Measurements from ENCODE around the gene ELFN1. TPM values are rescaled to one million over a fixed set of nuclear protein-coding genes. Genes with fewer than 3 reads are reported as not detected.

ELFN1 gene
- total RNA-seq, 3 donors from 2014 or later = 0.26 to 0.44 (median 0.41) TPM

DNA sequence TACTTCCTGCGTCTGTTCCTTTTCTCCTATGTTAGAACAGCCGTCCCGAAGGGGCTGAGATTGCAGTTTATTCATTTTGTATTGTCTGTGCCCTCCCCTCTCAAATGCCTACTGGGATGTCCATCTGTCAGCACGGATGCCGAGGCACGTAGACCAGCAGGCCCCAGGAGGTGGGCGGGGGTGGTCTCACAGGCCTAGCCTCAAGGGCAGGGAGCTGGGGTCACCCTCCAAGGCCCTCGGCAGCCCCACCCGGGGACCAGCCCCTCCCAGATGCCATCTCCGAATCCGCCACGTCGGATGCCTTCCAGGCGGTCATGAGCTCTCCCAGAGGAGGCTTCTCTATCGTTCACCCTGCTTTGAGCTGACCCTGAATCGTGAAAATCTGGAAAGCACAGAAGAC, 59.7 kb downstream of the ELFN1 start:
- Histone ChIP-seq H3K4me1 (ENCODE audit: low read depth) (no peaks in the 10 kb centered on the region), H3K4me3 (no peak overlapping the region), H3K9me3 (peaks cover 6% of the 10 kb centered on the region), H3K36me3 (ENCODE audit: low read depth) (no peaks in the 10 kb centered on the region)
- peak in 1 of 3 donors; percentile 28 for DNase-seq
- ATAC-seq = no peak
- TF ChIP-seq, protein P1, sequence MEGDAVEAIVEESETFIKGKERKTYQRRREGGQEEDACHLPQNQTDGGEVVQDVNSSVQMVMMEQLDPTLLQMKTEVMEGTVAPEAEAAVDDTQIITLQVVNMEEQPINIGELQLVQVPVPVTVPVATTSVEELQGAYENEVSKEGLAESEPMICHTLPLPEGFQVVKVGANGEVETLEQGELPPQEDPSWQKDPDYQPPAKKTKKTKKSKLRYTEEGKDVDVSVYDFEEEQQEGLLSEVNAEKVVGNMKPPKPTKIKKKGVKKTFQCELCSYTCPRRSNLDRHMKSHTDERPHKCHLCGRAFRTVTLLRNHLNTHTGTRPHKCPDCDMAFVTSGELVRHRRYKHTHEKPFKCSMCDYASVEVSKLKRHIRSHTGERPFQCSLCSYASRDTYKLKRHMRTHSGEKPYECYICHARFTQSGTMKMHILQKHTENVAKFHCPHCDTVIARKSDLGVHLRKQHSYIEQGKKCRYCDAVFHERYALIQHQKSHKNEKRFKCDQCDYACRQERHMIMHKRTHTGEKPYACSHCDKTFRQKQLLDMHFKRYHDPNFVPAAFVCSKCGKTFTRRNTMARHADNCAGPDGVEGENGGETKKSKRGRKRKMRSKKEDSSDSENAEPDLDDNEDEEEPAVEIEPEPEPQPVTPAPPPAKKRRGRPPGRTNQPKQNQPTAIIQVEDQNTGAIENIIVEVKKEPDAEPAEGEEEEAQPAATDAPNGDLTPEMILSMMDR (IDR thresholded peaks at IDR 0.05) = no peak
- intact Hi-C loops (cut with DNase I, micrococcal nuclease) = no loop called here

DNA sequence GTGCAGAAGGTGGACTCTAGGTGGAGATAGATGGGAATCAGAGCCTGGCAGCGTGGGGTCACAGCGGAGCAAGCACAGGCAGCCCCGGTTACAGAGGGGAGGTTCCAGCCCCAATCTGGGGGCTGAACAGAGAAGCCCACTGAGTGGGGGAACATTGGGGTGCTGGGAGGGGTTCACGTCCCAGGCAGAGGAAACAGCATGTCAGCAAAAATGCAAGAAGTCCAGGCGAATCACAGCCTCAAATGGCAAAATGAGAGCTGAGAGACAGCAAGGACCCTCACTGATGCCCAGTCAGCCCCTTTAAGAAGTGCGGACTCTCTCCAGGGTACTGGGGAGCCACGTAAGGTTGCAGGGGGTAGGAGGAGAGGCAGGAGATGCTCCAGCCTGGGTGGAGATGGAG, 62.0 kb downstream of the ELFN1 start:
- peaks cover 6% of the 10 kb centered on the region for H3K9me3 ChIP-seq
- DNase-seq (no peak), ATAC-seq (no peak)
- H3K4me3 ChIP-seq = no peak overlapping the region
- H3K36me3 ChIP-seq (ENCODE audit: low read depth) = no peaks in the 10 kb centered on the region
- intact Hi-C loops (cut with DNase I, micrococcal nuclease) = no loop called here
- TF ChIP-seq, protein P1 (IDR thresholded peaks at IDR 0.05) = no peak
- no peaks in the 10 kb centered on the region for H3K4me1 ChIP-seq (ENCODE audit: low read depth)

DNA sequence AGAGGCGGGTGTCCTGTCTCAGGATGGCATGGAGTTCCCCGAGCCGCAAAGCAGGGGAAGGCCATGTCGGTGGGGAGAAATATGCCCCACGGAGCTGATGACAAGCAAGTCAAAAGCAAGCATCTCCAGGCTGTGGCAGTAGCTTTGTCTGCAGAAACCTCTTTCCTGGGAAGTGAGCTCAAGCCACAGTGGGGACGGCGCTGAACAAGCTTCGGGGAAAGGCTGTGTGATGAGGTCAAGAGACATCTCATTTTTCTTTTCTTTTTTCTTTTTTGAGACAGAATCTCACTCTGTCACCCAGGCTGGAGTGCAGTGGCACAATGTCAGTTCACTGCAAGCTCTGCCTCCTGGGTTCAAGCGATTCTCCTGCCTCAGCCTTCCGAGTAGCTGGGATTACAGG, 62.6 kb downstream of the ELFN1 start:
- TF ChIP-seq, protein P1 (IDR thresholded peaks at IDR 0.05) = no peak
- Histone ChIP-seq H3K4me1 (ENCODE audit: low read depth) (no peaks in the 10 kb centered on the region), H3K4me3 (no peak overlapping the region), H3K9me3 (peaks cover 6% of the 10 kb centered on the region), H3K36me3 (ENCODE audit: low read depth) (no peaks in the 10 kb centered on the region)
- intact Hi-C loops (cut with DNase I, micrococcal nuclease) = no loop called here
- ATAC-seq = no peak
- no peak for DNase-seq

DNA sequence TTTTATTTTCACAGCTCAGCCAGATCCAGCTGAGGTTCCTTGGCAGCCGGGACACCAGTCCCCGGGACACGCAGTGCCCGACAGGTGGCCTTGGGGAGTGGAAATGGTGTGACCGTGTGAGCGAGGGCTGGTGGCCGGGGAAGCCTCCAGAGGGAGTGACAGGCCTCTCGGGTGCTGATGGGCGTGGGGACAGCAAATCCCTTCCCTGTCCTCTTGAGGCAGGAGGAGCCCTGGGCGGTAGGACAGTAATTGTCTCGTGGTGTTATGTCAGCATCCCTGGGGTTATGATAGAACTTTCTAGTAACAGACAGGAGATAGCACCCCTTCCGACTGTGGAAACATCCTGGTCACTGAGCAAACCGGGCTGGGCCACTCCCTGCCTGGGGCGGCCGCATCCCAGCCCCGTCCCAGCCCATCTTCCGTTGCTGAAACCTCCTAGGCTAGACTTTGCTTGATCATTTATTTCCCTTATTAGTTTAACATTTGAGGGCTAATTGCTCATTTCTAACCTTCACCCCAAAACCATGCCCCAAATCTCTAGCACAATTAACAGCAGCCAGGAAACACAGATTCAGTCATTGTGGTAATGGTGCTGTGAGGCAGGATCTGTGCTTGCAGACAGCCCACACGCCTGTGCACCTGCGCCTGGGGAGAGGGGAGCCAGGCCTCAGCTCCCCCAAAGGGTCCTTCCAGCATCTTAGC, 63.3 kb downstream of the ELFN1 start:
- no peak for DNase-seq
- Histone ChIP-seq H3K4me1 (ENCODE audit: low read depth) (no peaks in the 10 kb centered on the region), H3K9me3 (peaks cover 6% of the 10 kb centered on the region), H3K36me3 (ENCODE audit: low read depth) (no peaks in the 10 kb centered on the region), H3K4me3 (no peak overlapping the region)
- TF ChIP-seq, protein P1 (IDR thresholded peaks at IDR 0.05) = no peak
- ATAC-seq = peak; percentile 23
- intact Hi-C loops (cut with DNase I, micrococcal nuclease) = no loop called here

DNA sequence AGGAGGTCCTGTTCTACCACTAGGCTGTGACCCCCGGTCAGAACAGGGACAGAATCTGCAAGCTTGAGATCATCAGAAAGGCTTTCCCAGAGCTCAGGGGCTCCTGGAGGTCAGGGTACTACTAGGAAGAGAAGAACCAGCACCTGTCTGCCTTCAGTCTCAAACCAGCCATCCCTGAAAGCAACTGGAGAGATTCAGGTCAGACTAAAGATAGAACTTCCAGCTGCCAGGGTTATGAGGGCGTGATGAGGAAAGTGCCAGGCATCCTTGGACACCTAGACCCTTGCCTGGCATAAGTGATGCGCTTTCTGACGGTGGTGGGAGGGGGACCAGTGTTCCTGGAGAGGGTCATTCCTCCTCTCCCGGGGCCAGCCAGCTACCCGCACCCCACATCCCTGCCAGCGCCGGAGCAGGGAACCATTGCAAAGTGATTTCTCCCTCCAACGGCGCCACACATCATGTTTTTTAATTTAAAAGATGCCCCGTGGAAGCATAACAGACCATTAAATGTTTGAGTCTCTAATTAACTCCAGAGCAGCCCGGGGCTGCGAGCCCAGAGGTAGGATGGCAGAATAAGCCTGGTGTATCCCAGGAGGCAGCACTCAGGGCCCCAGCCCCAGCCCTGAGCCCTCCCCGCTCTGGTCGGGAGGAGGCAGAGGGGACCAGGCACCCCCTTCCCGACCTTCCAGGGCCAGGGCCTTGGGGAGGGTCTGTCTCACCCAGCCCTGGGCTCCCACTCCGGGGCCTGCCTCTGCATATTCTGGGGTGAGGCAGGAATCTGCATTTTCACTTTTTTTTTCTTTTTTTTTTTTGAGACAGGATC, 64.0 kb downstream of the ELFN1 start:
- intact Hi-C loops (cut with DNase I, micrococcal nuclease) = no loop called here
- no peak for ATAC-seq
- no peak for DNase-seq
- Histone ChIP-seq H3K9me3 (peaks cover 6% of the 10 kb centered on the region), H3K4me3 (no peak overlapping the region), H3K4me1 (ENCODE audit: low read depth) (no peaks in the 10 kb centered on the region), H3K36me3 (ENCODE audit: low read depth) (no peaks in the 10 kb centered on the region)
- TF ChIP-seq, protein P1 (IDR thresholded peaks at IDR 0.05) = no peak
